HepG2 (cell line): ENCODE data around the gene TPH1. TPM values are rescaled to one million over a fixed set of nuclear protein-coding genes. Genes with fewer than 3 reads are reported as not detected.

Experiments
- ATAC-seq: fragments of 200-7000 bp; cut with Tn5 transposase; 3 replicates; pipeline ENCODE4 v1.9.1; 2020; ENCODE audit warnings: mild to moderate bottlenecking, moderate library complexity
- BruUV-seq: library from RNA; stranded (reverse); fragments of 400-500 nt; replicated peaks from 2 replicates; lab custom pipeline; 2021; lab: Mats Ljungman, UMichigan
- CTCF ChIA-PET: fragments of 300-600 bp; formaldehyde crosslinking; extraction: SDS; loops from one replicate; lab custom pipeline; 2021; ENCODE audit warnings: low total read pairs, inconsistent platforms, low intra/inter-chr PET ratio; lab: Yijun Ruan, JAX
- POLR2A ChIA-PET: fragments of 350-600 bp; sonication (Branson Sonifier 250); formaldehyde crosslinking; loops from one replicate; lab custom pipeline; 2020; ENCODE audit warnings: antibody characterized with exemption, inconsistent platforms; lab: Yijun Ruan, JAX
- DNase-seq: peaks from one replicate; pipeline ENCODE4 v3.0.0-alpha.2; 2015; ENCODE audit warnings: low spot score
- FAIRE-seq: peaks from 3 replicates; lab custom pipeline; 2011; peaks lifted over from hg19 to GRCh38; lab: Jason Lieb, UNC
- H2AFZ ChIP-seq: one replicate; pipeline ENCODE4 v1.6.1; 2011; ENCODE audit warnings: low read length, inconsistent platforms
- H3K27ac ChIP-seq: fragments of 300-600 bp; 3 replicates; pipeline ENCODE4 v1.8.0; 2011; ENCODE audit warnings: mixed run types, mild to moderate bottlenecking, mixed read lengths, low read length, inconsistent platforms; ENCODE audit not compliant: insufficient read depth; ENCODE audit errors: extremely low read length
- H3K27me3 ChIP-seq, 2 experiments: fragments of 200-600 bp in 1 of 2; 2 replicates in 1 of 2; 3 replicates in 1 of 2; pipeline versions ENCODE4 v1.6.0 to v1.8.0; 2011; ENCODE audit warnings: low read length in 2 of 2, mild to moderate bottlenecking in 2 of 2, moderate library complexity in 2 of 2, inconsistent platforms in 1 of 2; ENCODE audit not compliant: insufficient read depth in 2 of 2, control insufficient read depth in 1 of 2
- H3K36me3 ChIP-seq, 2 experiments: fragments of 200-600 bp in 1 of 2; replicated peaks in 1 of 2; 2 replicates in 1 of 2; 3 replicates in 1 of 2; pipeline versions ENCODE4 v1.5.1 to v1.8.0; 2011; ENCODE audit warnings: low read length in 2 of 2, inconsistent platforms in 1 of 2; ENCODE audit not compliant: insufficient read depth in 2 of 2, control insufficient read depth in 1 of 2
- H3K4me1 ChIP-seq: 2 replicates; pipeline ENCODE4 v1.5.1; 2012; ENCODE audit warnings: low read length, inconsistent platforms; ENCODE audit not compliant: insufficient read depth
- H3K4me2 ChIP-seq: 2 replicates; pipeline ENCODE4 v1.6.0; 2011; ENCODE audit warnings: low read depth, low read length, inconsistent platforms
- H3K4me3 ChIP-seq, 3 experiments: fragments of 200-600 bp in 1 of 3; sonication (generic), shearing (Covaris generic) in 1 of 3; replicated peaks in 1 of 3; 2 replicates each; pipeline ENCODE4 v1.5.1; 2011 to 2016; ENCODE audit warnings: low read length in 3 of 3, inconsistent platforms in 2 of 3, low read depth in 2 of 3, mild to moderate bottlenecking in 2 of 3, control low read depth in 1 of 3, mixed read lengths in 1 of 3; ENCODE audit not compliant: insufficient read depth in 1 of 3
- H3K79me2 ChIP-seq: one replicate; pipeline ENCODE4 v1.6.1; 2011; ENCODE audit warnings: low read length, inconsistent platforms; ENCODE audit not compliant: insufficient read depth
- H3K9ac ChIP-seq: 2 replicates; pipeline ENCODE4 v1.6.0; 2011; ENCODE audit warnings: mild to moderate bottlenecking, low read depth, low read length, inconsistent platforms; ENCODE audit not compliant: insufficient read depth
- H3K9me3 ChIP-seq: 2 replicates; pipeline ENCODE4 v1.5.1; 2012; ENCODE audit warnings: mild to moderate bottlenecking, low read length
- H4K20me1 ChIP-seq: 2 replicates; pipeline ENCODE4 v1.6.0; 2011; ENCODE audit warnings: inconsistent platforms, mild to moderate bottlenecking, low read length, moderate library complexity; ENCODE audit not compliant: insufficient read depth
- HNF4A ChIP-seq: sonication (generic); formaldehyde crosslinking; IDR thresholded peaks from 2 replicates; pipeline ENCODE4 v1.4.0; 2020; ENCODE audit warnings: missing genetic modification reagents
- HNF4G ChIP-seq, 2 experiments: sonication (generic) in 1 of 2; formaldehyde crosslinking in 1 of 2; IDR thresholded peaks; 2 replicates each; pipeline versions ENCODE4 v1.4.0 to v1.6.1; 2011 to 2020; ENCODE audit warnings: borderline replicate concordance in 2 of 2, low read depth in 2 of 2, mild to moderate bottlenecking in 2 of 2, low read length in 1 of 2, missing genetic modification reagents in 1 of 2, moderate library complexity in 1 of 2
- SRF ChIP-seq: IDR thresholded peaks from 2 replicates; pipeline ENCODE4 v1.6.1; 2011; ENCODE audit warnings: mild to moderate bottlenecking, low read depth, low read length, moderate library complexity
- ZNF549 ChIP-seq: sonication (generic); formaldehyde crosslinking; IDR thresholded peaks from 2 replicates; pipeline ENCODE4 v1.5.0; 2020; ENCODE audit warnings: missing genetic modification reagents
- ZNF614 ChIP-seq: IDR thresholded peaks from 2 replicates; pipeline ENCODE4 v1.6.1; 2018; ENCODE audit warnings: missing biosample characterization, missing genetic modification reagents, inconsistent platforms, borderline replicate concordance
- ZNF644 ChIP-seq: IDR thresholded peaks from 2 replicates; pipeline ENCODE4 v1.6.1; 2016; ENCODE audit warnings: low read depth
- WGBS: methylation state at CpG from one replicate; pipeline ENCODE4 v1.1.6; 2017; ENCODE audit warnings: low lambda C conversion rate; 5-methylcytosine and 5-hydroxymethylcytosine counted together
- in situ Hi-C: cut with HindIII; loops from 2 replicates; pipeline ENCODE4 v1.10.0; 2017; ENCODE audit warnings: low pct_unique_long_range_greater_than_20kb; ENCODE audit not compliant: extremely low pct_ligation_motif_present
- intact Hi-C: fragments of 100-400 bp; cut with micrococcal nuclease; formaldehyde crosslinking; loops from one replicate; pipeline ENCODE4 v1.10.0; 2022; ENCODE audit not compliant: unreplicated experiment
- polyA plus RNA-seq, 8 experiments: library from polyadenylated mRNA; depleted of rRNA in 3 of 8; stranded (reverse) in 7 of 8; unstranded in 1 of 8; fragments of >200 nt; fragmentation: Illumina TruSeq in 4 of 8; extraction: Trizol in 4 of 8; gene quantifications; 2 replicates each; pipeline versions ENCODE4 v1.2.1 to v1.2.3, GENCODE V29; 2011 to 2016; ENCODE audit warnings: low read depth in 4 of 8, missing spikeins in 1 of 8, mixed read lengths in 1 of 8; ENCODE audit not compliant: insufficient read depth in 1 of 8
- total RNA-seq, 5 experiments: library from RNA; depleted of rRNA; stranded (reverse); fragments of >200 nt; fragmentation: Illumina TruSeq; extraction: Trizol; gene quantifications; 2 replicates each; pipeline ENCODE4 v1.2.3, GENCODE V29; 2016; ENCODE audit warnings: low read depth in 1 of 5
- TF ChIP-seq, protein P1 (sequence below): sonication (generic); formaldehyde crosslinking; IDR thresholded peaks from 2 replicates; pipeline ENCODE4 v1.5.1; 2020; ENCODE audit warnings: mild to moderate bottlenecking, missing genetic modification reagents, moderate library complexity
- TF ChIP-seq, protein P2 (sequence below): IDR thresholded peaks from 2 replicates; pipeline ENCODE4 v1.4.0; 2020; ENCODE audit warnings: mild to moderate bottlenecking, missing genetic modification reagents
- TF ChIP-seq, protein P3 (sequence below): fragments of 450-650 bp; IDR thresholded peaks from 2 replicates; pipeline ENCODE4 v1.6.1; 2016

The TPH1 gene
- total and polyA plus RNA-seq, 2 of the 13 experiments (the other 11 are each of a cell fraction or from before 2014, with no cell fraction given): 0.26 to 0.53 TPM

DNA sequence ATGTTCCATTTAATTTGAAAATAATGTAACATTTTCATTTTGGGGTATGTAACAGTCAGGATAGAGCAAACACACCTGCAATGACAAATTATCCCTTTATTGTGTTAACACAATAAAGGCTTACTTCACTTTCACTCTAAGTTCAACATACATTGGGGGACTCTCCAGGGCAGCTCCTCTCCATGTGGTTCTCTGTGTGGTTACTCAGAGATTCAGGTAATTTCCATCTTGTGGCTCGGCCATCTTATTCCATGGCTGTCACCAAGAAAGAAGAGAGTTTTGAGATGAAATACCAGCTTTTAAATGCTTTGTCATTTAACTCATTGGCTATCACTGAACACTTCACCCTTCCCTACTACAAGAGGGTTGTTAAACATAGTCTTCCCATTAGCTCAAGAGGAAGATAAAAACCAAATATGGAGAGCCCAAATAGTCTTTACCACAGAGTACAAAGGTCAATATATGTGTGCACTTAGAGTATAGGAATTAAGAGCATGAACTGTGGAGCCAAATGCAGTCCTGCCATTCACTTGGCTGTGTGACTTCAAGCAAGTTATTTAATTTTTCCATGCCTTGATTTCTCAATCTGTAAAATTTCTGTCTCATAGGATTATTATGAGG lies 10.6 kb upstream of the TPH1 start:
- WGBS: 72% methylated on average over 1 of the region's 1 CpG
- intact Hi-C loops: no loop called here
- peak overlapping the region; percentile 21; the same call in 1 of the 2 replicates for H3K4me2 ChIP-seq
- no peak overlapping the region for H2AFZ ChIP-seq
- peaks cover 10% of the 10 kb centered on the region for H3K4me1 ChIP-seq
- peak; percentile 71 for DNase-seq
- H3K36me3 ChIP-seq: no peaks in the 10 kb centered on the region
- peak; percentile 80 for ATAC-seq
- ChIA-PET CTCF (no interaction called here), POLR2A (interaction anchor here (0.6 kb wide), 1 partner anchor 44 kb away, joined by 4 read pairs; the partner anchor contains the start of gene SERGEF)
- no peaks in the 10 kb centered on the region for H4K20me1 ChIP-seq
- no peak overlapping the region for H3K4me3 ChIP-seq
- H3K9me3 ChIP-seq: no peaks in the 10 kb centered on the region
- no peaks in the 10 kb centered on the region for H3K79me2 ChIP-seq
- BruUV-seq: no TSS peak
- no peaks in the 10 kb centered on the region for H3K27me3 ChIP-seq
- TF ChIP-seq, protein P1, sequence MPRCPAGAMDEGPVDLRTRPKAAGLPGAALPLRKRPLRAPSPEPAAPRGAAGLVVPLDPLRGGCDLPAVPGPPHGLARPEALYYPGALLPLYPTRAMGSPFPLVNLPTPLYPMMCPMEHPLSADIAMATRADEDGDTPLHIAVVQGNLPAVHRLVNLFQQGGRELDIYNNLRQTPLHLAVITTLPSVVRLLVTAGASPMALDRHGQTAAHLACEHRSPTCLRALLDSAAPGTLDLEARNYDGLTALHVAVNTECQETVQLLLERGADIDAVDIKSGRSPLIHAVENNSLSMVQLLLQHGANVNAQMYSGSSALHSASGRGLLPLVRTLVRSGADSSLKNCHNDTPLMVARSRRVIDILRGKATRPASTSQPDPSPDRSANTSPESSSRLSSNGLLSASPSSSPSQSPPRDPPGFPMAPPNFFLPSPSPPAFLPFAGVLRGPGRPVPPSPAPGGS (CRISPR knock-in tag): no peak
- TF ChIP-seq ZNF644 (CRISPR knock-in tag) (peak; percentile 85), ZNF549 (CRISPR knock-in tag) (0 out of 2 replicates have a peak, but pooled peaks have one; percentile 27), HNF4A (CRISPR knock-in tag) (peak; percentile 74), ZNF614 (peak; percentile 81), SRF (peak; percentile 55; the same call in 1 of the 2 replicates), HNF4G (IDR thresholded peaks at IDR 0.05; ENCODE audit: borderline replicate concordance, low read depth, low read length) (peak; percentile 38; the same call in 1 of the 2 replicates), HNF4G (CRISPR knock-in tag; IDR thresholded peaks at IDR 0.05; ENCODE audit: borderline replicate concordance, low read depth) (no peak)
- TF ChIP-seq, protein P2, sequence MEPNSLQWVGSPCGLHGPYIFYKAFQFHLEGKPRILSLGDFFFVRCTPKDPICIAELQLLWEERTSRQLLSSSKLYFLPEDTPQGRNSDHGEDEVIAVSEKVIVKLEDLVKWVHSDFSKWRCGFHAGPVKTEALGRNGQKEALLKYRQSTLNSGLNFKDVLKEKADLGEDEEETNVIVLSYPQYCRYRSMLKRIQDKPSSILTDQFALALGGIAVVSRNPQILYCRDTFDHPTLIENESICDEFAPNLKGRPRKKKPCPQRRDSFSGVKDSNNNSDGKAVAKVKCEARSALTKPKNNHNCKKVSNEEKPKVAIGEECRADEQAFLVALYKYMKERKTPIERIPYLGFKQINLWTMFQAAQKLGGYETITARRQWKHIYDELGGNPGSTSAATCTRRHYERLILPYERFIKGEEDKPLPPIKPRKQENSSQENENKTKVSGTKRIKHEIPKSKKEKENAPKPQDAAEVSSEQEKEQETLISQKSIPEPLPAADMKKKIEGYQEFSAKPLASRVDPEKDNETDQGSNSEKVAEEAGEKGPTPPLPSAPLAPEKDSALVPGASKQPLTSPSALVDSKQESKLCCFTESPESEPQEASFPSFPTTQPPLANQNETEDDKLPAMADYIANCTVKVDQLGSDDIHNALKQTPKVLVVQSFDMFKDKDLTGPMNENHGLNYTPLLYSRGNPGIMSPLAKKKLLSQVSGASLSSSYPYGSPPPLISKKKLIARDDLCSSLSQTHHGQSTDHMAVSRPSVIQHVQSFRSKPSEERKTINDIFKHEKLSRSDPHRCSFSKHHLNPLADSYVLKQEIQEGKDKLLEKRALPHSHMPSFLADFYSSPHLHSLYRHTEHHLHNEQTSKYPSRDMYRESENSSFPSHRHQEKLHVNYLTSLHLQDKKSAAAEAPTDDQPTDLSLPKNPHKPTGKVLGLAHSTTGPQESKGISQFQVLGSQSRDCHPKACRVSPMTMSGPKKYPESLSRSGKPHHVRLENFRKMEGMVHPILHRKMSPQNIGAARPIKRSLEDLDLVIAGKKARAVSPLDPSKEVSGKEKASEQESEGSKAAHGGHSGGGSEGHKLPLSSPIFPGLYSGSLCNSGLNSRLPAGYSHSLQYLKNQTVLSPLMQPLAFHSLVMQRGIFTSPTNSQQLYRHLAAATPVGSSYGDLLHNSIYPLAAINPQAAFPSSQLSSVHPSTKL (CRISPR knock-in tag): peak; percentile 43; the same call in 1 of the 2 replicates
- TF ChIP-seq, protein P3, sequence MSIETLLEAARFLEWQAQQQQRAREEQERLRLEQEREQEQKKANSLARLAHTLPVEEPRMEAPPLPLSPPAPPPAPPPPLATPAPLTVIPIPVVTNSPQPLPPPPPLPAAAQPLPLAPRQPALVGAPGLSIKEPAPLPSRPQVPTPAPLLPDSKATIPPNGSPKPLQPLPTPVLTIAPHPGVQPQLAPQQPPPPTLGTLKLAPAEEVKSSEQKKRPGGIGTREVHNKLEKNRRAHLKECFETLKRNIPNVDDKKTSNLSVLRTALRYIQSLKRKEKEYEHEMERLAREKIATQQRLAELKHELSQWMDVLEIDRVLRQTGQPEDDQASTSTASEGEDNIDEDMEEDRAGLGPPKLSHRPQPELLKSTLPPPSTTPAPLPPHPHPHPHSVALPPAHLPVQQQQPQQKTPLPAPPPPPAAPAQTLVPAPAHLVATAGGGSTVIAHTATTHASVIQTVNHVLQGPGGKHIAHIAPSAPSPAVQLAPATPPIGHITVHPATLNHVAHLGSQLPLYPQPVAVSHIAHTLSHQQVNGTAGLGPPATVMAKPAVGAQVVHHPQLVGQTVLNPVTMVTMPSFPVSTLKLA: no peak
- in situ Hi-C loops: no loop called here
- H3K9ac ChIP-seq: no peak overlapping the region
- no peak for FAIRE-seq
- H3K27ac ChIP-seq: no peak overlapping the region
